ENCODE results near the gene SRC. TPM values are rescaled to one million over a fixed set of nuclear protein-coding genes. Genes with fewer than 3 reads are reported as not detected.

Gene SRC
- total RNA-seq, 1 experiment from 2014 or later = 55.6 TPM

- H3K4me1 ChIP-seq (ENCODE audit: insufficient read depth, low read length) = peaks cover 15% of the 10 kb centered on the region
- no TSS peak for BruUV-seq (replicated peaks)
- H3K9ac ChIP-seq (ENCODE audit: low read length) = no peak overlapping the region
- intact Hi-C loops (cut with micrococcal nuclease) = no loop called here
- no peaks in the 10 kb centered on the region for H3K36me3 ChIP-seq (ENCODE audit: low read depth, low read length)
- no peaks in the 10 kb centered on the region for H3K27me3 ChIP-seq (ENCODE audit: low read length)
- no peak overlapping the region for H2AFZ ChIP-seq (ENCODE audit: low read length)
- no peaks in the 10 kb centered on the region for H3K9me3 ChIP-seq (ENCODE audit: low read length)
- no peak overlapping the region for H3K4me3 ChIP-seq (ENCODE audit: low read length)
- DNase-seq (no peak), ATAC-seq (no peak)
- no peaks in the 10 kb centered on the region for H3F3A ChIP-seq (ENCODE audit: low read length, unreplicated experiment)
- ChIA-PET CTCF (no interaction called here), POLR2A (ENCODE audit: unreplicated experiment) (no interaction called here)
- H3K4me2 ChIP-seq (ENCODE audit: low read length) = no peak overlapping the region
- H3K27ac ChIP-seq (ENCODE audit: low read length) = no peak overlapping the region
- H3K9me2 ChIP-seq (replicated peaks; ENCODE audit: low read length) = no peaks in the 10 kb centered on the region
- no peaks in the 10 kb centered on the region for H3K79me2 ChIP-seq (ENCODE audit: low read length)
- TF ChIP-seq CTCF (conservative IDR thresholded peaks at IDR 0.05; ENCODE audit: low read depth, low read length) (no peak), EZH2phosphoT487 (IDR thresholded peaks at IDR 0.05; ENCODE audit: borderline replicate concordance, low read length) (no peak), EZH2 (IDR thresholded peaks at IDR 0.05; ENCODE audit: low read length, unreplicated experiment) (no peak)
- no peaks in the 10 kb centered on the region for H4K20me1 ChIP-seq (ENCODE audit: low read length)
Observed at GRCh38 chr20:37333130-37333847, 12.7 kb upstream of the SRC start.

- no peak for ATAC-seq
- no peak overlapping the region for H3K27ac ChIP-seq (ENCODE audit: low read length)
- H3K9me3 ChIP-seq (ENCODE audit: low read length) = no peaks in the 10 kb centered on the region
- H2AFZ ChIP-seq (ENCODE audit: low read length) = no peak overlapping the region
- no peaks in the 10 kb centered on the region for H3K36me3 ChIP-seq (ENCODE audit: low read depth, low read length)
- BruUV-seq (replicated peaks) = no TSS peak
- peaks cover 15% of the 10 kb centered on the region for H3K4me1 ChIP-seq (ENCODE audit: insufficient read depth, low read length)
- CTCF ChIA-PET = no interaction called here
- H3K4me2 ChIP-seq (ENCODE audit: low read length) = no peak overlapping the region
- POLR2A ChIA-PET (ENCODE audit: unreplicated experiment) = no interaction called here
- intact Hi-C loops (cut with micrococcal nuclease) = no loop called here
- no peaks in the 10 kb centered on the region for H3K27me3 ChIP-seq (ENCODE audit: low read length)
- H3F3A ChIP-seq (ENCODE audit: low read length, unreplicated experiment) = no peaks in the 10 kb centered on the region
- H3K9me2 ChIP-seq (replicated peaks; ENCODE audit: low read length) = no peaks in the 10 kb centered on the region
- no peak for DNase-seq
- no peak overlapping the region for H3K4me3 ChIP-seq (ENCODE audit: low read length)
- no peaks in the 10 kb centered on the region for H3K79me2 ChIP-seq (ENCODE audit: low read length)
- no peaks in the 10 kb centered on the region for H4K20me1 ChIP-seq (ENCODE audit: low read length)
- no peak overlapping the region for H3K9ac ChIP-seq (ENCODE audit: low read length)
- TF ChIP-seq EZH2phosphoT487 (IDR thresholded peaks at IDR 0.05; ENCODE audit: borderline replicate concordance, low read length) (no peak), CTCF (conservative IDR thresholded peaks at IDR 0.05; ENCODE audit: low read depth, low read length) (no peak), EZH2 (IDR thresholded peaks at IDR 0.05; ENCODE audit: low read length, unreplicated experiment) (no peak)
Observed at GRCh38 chr20:37333848-37334318, 12.1 kb upstream of the SRC start.

- no peaks in the 10 kb centered on the region for H3F3A ChIP-seq (ENCODE audit: low read length, unreplicated experiment)
- no peak overlapping the region for H3K4me3 ChIP-seq (ENCODE audit: low read length)
- H3K36me3 ChIP-seq (ENCODE audit: low read depth, low read length) = no peaks in the 10 kb centered on the region
- ChIA-PET POLR2A (ENCODE audit: unreplicated experiment) (no interaction called here), CTCF (no interaction called here)
- no peaks in the 10 kb centered on the region for H3K9me3 ChIP-seq (ENCODE audit: low read length)
- H2AFZ ChIP-seq (ENCODE audit: low read length) = no peak overlapping the region
- no peak overlapping the region for H3K9ac ChIP-seq (ENCODE audit: low read length)
- no peaks in the 10 kb centered on the region for H3K9me2 ChIP-seq (replicated peaks; ENCODE audit: low read length)
- no peak overlapping the region for H3K4me2 ChIP-seq (ENCODE audit: low read length)
- H3K27ac ChIP-seq (ENCODE audit: low read length) = no peak overlapping the region
- DNase-seq (no peak), ATAC-seq (no peak)
- TF ChIP-seq EZH2 (IDR thresholded peaks at IDR 0.05; ENCODE audit: low read length, unreplicated experiment) (no peak), EZH2phosphoT487 (IDR thresholded peaks at IDR 0.05; ENCODE audit: borderline replicate concordance, low read length) (no peak), CTCF (conservative IDR thresholded peaks at IDR 0.05; ENCODE audit: low read depth, low read length) (no peak)
- BruUV-seq (replicated peaks) = no TSS peak
- H3K4me1 ChIP-seq (ENCODE audit: insufficient read depth, low read length) = peaks cover 15% of the 10 kb centered on the region
- H3K79me2 ChIP-seq (ENCODE audit: low read length) = no peaks in the 10 kb centered on the region
- no peaks in the 10 kb centered on the region for H4K20me1 ChIP-seq (ENCODE audit: low read length)
- no peaks in the 10 kb centered on the region for H3K27me3 ChIP-seq (ENCODE audit: low read length)
- intact Hi-C loops (cut with micrococcal nuclease) = no loop called here
Observed at GRCh38 chr20:37334450-37334849, 11.5 kb upstream of the SRC start.

Data from PC-3 (cell line).